IMR-90 (cell line): ENCODE measurements around the gene MALAT1. TPM values are rescaled to one million over a fixed set of nuclear protein-coding genes. Genes with fewer than 3 reads are reported as not detected.

Source experiments
- ATAC-seq: fragments of 200-7000 bp; cut with Tn5 transposase; 2 replicates; pipeline ENCODE4 v1.9.1; 2020; ENCODE audit warnings: low read depth, mild to moderate bottlenecking, moderate library complexity
- BruUV-seq: library from RNA; stranded (reverse); fragments of 400-500 nt; replicated peaks from 2 replicates; lab custom pipeline; 2021; lab: Mats Ljungman, UMichigan
- CTCF ChIA-PET: fragments of 300-600 bp; formaldehyde crosslinking; extraction: SDS; loops from one replicate; lab custom pipeline; 2021; ENCODE audit warnings: antibody characterized with exemption; lab: Yijun Ruan, JAX
- POLR2A ChIA-PET: fragments of 300-600 bp; sonication (Branson Sonifier 250); formaldehyde crosslinking; loops from one replicate; lab custom pipeline; 2022; ENCODE audit warnings: antibody characterized with exemption; ENCODE audit not compliant: unreplicated experiment; lab: Charles Lee
- DNase-seq: peaks from one replicate; pipeline ENCODE4 v3.0.0; 2013
- H2AFZ ChIP-seq: replicated peaks from 2 replicates; pipeline ENCODE3; 2013; ENCODE audit warnings: low read length, mild to moderate bottlenecking; ENCODE audit not compliant: poor library complexity
- H2AK5ac ChIP-seq: 2 replicates; pipeline ENCODE4 v1.6.1; 2013; ENCODE audit warnings: low read depth, low read length, inconsistent platforms
- H2AK9ac ChIP-seq: replicated peaks from 2 replicates; pipeline ENCODE3; 2013; ENCODE audit warnings: mild to moderate bottlenecking, low read depth, low read length, moderate library complexity; ENCODE audit not compliant: poor library complexity
- H2BK120ac ChIP-seq: 2 replicates; pipeline ENCODE4 v1.6.1; 2013; ENCODE audit warnings: low read depth, low read length, inconsistent platforms
- H2BK15ac ChIP-seq: 3 replicates; pipeline ENCODE4 v1.6.1; 2013; ENCODE audit warnings: low read depth, low read length, inconsistent platforms
- H2BK20ac ChIP-seq: 2 replicates; pipeline ENCODE4 v1.6.1; 2013; ENCODE audit warnings: low read depth, mild to moderate bottlenecking, inconsistent platforms, low read length, moderate library complexity
- H2BK5ac ChIP-seq: 2 replicates; pipeline ENCODE4 v1.6.1; 2013; ENCODE audit warnings: mild to moderate bottlenecking, low read depth, low read length, inconsistent platforms; ENCODE audit not compliant: poor library complexity, severe bottlenecking
- H3K14ac ChIP-seq: replicated peaks from 2 replicates; pipeline ENCODE4 v1.6.1; 2013; ENCODE audit warnings: low read depth, low read length, inconsistent platforms
- H3K18ac ChIP-seq: 2 replicates; pipeline ENCODE4 v1.6.1; 2013; ENCODE audit warnings: low read depth, low read length, control low read depth
- H3K23ac ChIP-seq: 2 replicates; pipeline ENCODE4 v1.6.1; 2013; ENCODE audit warnings: low read depth, low read length, inconsistent platforms
- H3K27ac ChIP-seq: 2 replicates; pipeline ENCODE4 v1.5.1; 2013; ENCODE audit warnings: mild to moderate bottlenecking, control low read depth, low read length; ENCODE audit not compliant: insufficient read depth
- H3K27me3 ChIP-seq: 2 replicates; pipeline ENCODE4 v1.6.1; 2013; ENCODE audit warnings: low read length; ENCODE audit not compliant: control insufficient read depth, insufficient read depth
- H3K36me3 ChIP-seq: 2 replicates; pipeline ENCODE4 v1.6.1; 2013; ENCODE audit warnings: low read length, mixed read lengths; ENCODE audit not compliant: control insufficient read depth, insufficient read depth
- H3K4ac ChIP-seq: 2 replicates; pipeline ENCODE4 v1.6.1; 2013; ENCODE audit warnings: low read depth, low read length, inconsistent platforms
- H3K4me1 ChIP-seq: 2 replicates; pipeline ENCODE4 v1.6.1; 2013; ENCODE audit warnings: low read length, mixed read lengths; ENCODE audit not compliant: control insufficient read depth, insufficient read depth
- H3K4me2 ChIP-seq: 2 replicates; pipeline ENCODE4 v1.6.1; 2013; ENCODE audit warnings: low read depth, mild to moderate bottlenecking, control low read depth, low read length, moderate library complexity
- H3K4me3 ChIP-seq: 2 replicates; pipeline ENCODE4 v1.5.1; 2013; ENCODE audit warnings: low read depth, mild to moderate bottlenecking, control low read depth, low read length, moderate library complexity; ENCODE audit not compliant: insufficient read depth
- H3K56ac ChIP-seq: 2 replicates; pipeline ENCODE4 v1.6.1; 2013; ENCODE audit warnings: low read length, inconsistent platforms; ENCODE audit not compliant: insufficient read depth; ENCODE audit errors: extremely low read depth
- H3K79me1 ChIP-seq, 2 experiments: 2 replicates each; pipeline ENCODE4 v1.6.1; 2013; ENCODE audit warnings: low read length in 2 of 2, inconsistent platforms in 1 of 2, low read depth in 1 of 2
- H3K9ac ChIP-seq: 2 replicates; pipeline ENCODE4 v1.6.1; 2013; ENCODE audit warnings: low read depth, low read length, control low read depth
- H3K9me1 ChIP-seq: 2 replicates; pipeline ENCODE4 v1.6.1; 2013; ENCODE audit warnings: low read length, inconsistent platforms; ENCODE audit not compliant: insufficient read depth
- H3K9me3 ChIP-seq: 2 replicates; pipeline ENCODE4 v1.6.1; 2013; ENCODE audit warnings: low read length; ENCODE audit not compliant: control insufficient read depth, insufficient read depth
- H4K20me1 ChIP-seq: 2 replicates; pipeline ENCODE4 v1.6.1; 2013; ENCODE audit warnings: low read length, inconsistent platforms; ENCODE audit not compliant: insufficient read depth
- H4K5ac ChIP-seq: 2 replicates; pipeline ENCODE4 v1.6.1; 2013; ENCODE audit warnings: mild to moderate bottlenecking, low read depth, low read length, control low read depth
- H4K8ac ChIP-seq, 2 experiments: 2 replicates each; pipeline ENCODE4 v1.6.1; 2013; ENCODE audit warnings: low read depth in 2 of 2, low read length in 2 of 2, control low read depth in 1 of 2, inconsistent platforms in 1 of 2
- H4K91ac ChIP-seq: 2 replicates; pipeline ENCODE4 v1.6.1; 2013; ENCODE audit warnings: low read depth, low read length, inconsistent platforms; ENCODE audit not compliant: insufficient read depth
- BHLHE40 ChIP-seq: fragments of 150-350 bp; IDR thresholded peaks from 2 replicates; pipeline ENCODE4 v1.6.1; 2016; ENCODE audit warnings: mild to moderate bottlenecking, low read depth, low read length
- CHD1 ChIP-seq: IDR thresholded peaks from 2 replicates; pipeline ENCODE4 v1.6.1; 2012; ENCODE audit warnings: low read depth, low read length, improper control_type of control experiment
- FOS ChIP-seq: fragments of 150-350 bp; IDR thresholded peaks from 2 replicates; pipeline ENCODE4 v1.6.1; 2016; ENCODE audit warnings: low read depth, low read length
- MAZ ChIP-seq: IDR thresholded peaks from 2 replicates; pipeline ENCODE4 v1.6.1; 2012; ENCODE audit warnings: low read depth, mild to moderate bottlenecking, low read length, improper control_type of control experiment, moderate library complexity, borderline replicate concordance
- POLR2A ChIP-seq: IDR thresholded peaks from 2 replicates; pipeline ENCODE4 v1.6.1; 2012; ENCODE audit warnings: mild to moderate bottlenecking, low read depth, low read length
- RCOR1 ChIP-seq: IDR thresholded peaks from 2 replicates; pipeline ENCODE4 v1.6.1; 2012; ENCODE audit warnings: mild to moderate bottlenecking, low read length, improper control_type of control experiment; ENCODE audit not compliant: insufficient replicate concordance
- RFX5 ChIP-seq: IDR thresholded peaks from 2 replicates; pipeline ENCODE4 v1.8.0; 2012; ENCODE audit warnings: low read depth, mild to moderate bottlenecking, low read length, moderate library complexity
- SMC3 ChIP-seq: fragments of 150-350 bp; IDR thresholded peaks from 2 replicates; pipeline ENCODE4 v1.6.1; 2016; ENCODE audit warnings: low read depth, mild to moderate bottlenecking, antibody characterized with exemption, low read length, moderate library complexity
- WGBS, 2 experiments: methylation state at CpG; one replicate each; pipeline versions ENCODE4 v1.1.5 to v1.1.7; 2013; ENCODE audit warnings: missing lambda C conversion rate in 2 of 2; ENCODE audit not compliant: insufficient read length in 1 of 2; ENCODE audit errors: extremely low coverage in 2 of 2; 5-methylcytosine and 5-hydroxymethylcytosine counted together
- dilution Hi-C: fragments of 300-500 bp; cut with HindIII; formaldehyde crosslinking; loops from one replicate; pipeline ENCODE4 v1.14.3; 2018; ENCODE audit warnings: low sequenced_read_pairs; ENCODE audit not compliant: unreplicated experiment
- in situ Hi-C: fragments of 300-500 bp; cut with MboI; formaldehyde crosslinking; loops from 3 replicates; pipeline ENCODE4 v1.14.3; 2019; ENCODE audit warnings: low sequenced_read_pairs, inconsistent platforms, mixed read lengths
- intact Hi-C: fragments of 100-400 bp; cut with micrococcal nuclease; formaldehyde crosslinking; loops from 2 replicates; pipeline ENCODE4 v1.10.0; 2022
- microRNA-seq, 2 experiments: library from miRNA; stranded (forward) in 1 of 2; unstranded in 1 of 2; fragments of 10-50 nt in 1 of 2; fragments of <30 nt in 1 of 2; gene quantifications in 1 of 2; microRNA quantifications in 1 of 2; one replicate each; pipeline versions ENCODE3 to v1.1.0; 2013 to 2020; ENCODE audit not compliant: insufficient read depth in 1 of 2, insufficient read length in 1 of 2, unreplicated experiment in 1 of 2
- polyA plus RNA-seq, 3 experiments: library from polyadenylated mRNA; depleted of rRNA; stranded (reverse); fragments of >200 nt; gene quantifications; 2 replicates each; pipeline ENCODE4 v1.2.3, GENCODE V29; 2012; ENCODE audit warnings: low replicate concordance in 1 of 3
- small RNA-seq, 5 experiments: library from RNA; depleted of rRNA; stranded (forward); fragments of <200 nt; gene quantifications; one replicate each; pipeline ENCODE3, GENCODE V24; 2012
- total RNA-seq: library from RNA; depleted of rRNA; stranded (reverse); fragments of >200 nt; gene quantifications from 2 replicates; pipeline ENCODE4 v1.2.3, GENCODE V29; 2012; rRNA removed

The MALAT1 gene
- total and polyA plus RNA-seq, 2 of the 4 experiments (the other 2 are of a cell fraction) = 636 to 3,569 TPM

DNA sequence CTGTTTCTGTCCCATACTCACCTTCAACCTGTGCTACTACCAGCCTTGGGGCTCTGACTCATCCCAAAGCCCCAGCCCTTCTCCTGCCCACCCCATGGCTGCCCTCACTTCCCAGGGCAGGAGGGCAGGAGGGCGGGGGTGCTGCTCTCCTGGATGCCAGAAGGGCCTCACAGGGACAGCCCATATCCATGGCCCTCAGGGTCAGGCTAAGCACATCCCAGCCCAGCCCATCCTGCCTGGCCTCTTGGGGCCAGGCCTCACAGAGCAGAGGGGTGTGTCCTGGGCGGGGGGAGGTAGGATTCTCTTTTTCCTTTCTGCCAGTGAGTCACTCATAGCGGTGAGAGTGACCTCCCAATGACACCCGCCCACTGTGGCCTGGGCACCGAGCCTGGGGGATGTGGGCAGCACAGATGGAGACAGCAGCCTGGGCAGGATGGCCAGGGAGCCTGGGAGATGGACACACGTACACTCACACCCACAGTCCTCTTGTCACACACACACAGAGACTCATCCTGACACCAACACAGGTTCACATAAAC lies 56.9 kb downstream of the MALAT1 start:
- H4K8ac ChIP-seq = peak overlapping the region in 1 of 2 experiments; percentile 9; a peak in 2 of 4 replicates
- no peak overlapping the region for H2BK120ac ChIP-seq
- H4K20me1 ChIP-seq = peaks cover 15% of the 10 kb centered on the region
- H3K79me1 ChIP-seq = peaks cover 16 to 42% of the 10 kb centered on the region in 2 experiments
- peak; percentile 45 for ATAC-seq
- peaks cover 19% of the 10 kb centered on the region; the same call in 1 of the 2 replicates for H3K36me3 ChIP-seq
- H3K9me3 ChIP-seq = no peaks in the 10 kb centered on the region
- CTCF ChIA-PET = interaction anchor here (0.6 kb wide), 1 partner anchor 15 kb away, joined by 3 read pairs; no protein-coding TSS in a partner anchor
- no peaks in the 10 kb centered on the region for H3K27me3 ChIP-seq
- in situ Hi-C loops (no loop called here), intact Hi-C loops (loop anchor here (2.0 kb wide), 1 partner anchor 15 kb away; the partner anchor contains the start of gene ZNRD2), dilution Hi-C loops (no loop called here)
- POLR2A ChIA-PET = no interaction called here
- H2AK5ac ChIP-seq = peak overlapping the region; percentile 83
- H4K5ac ChIP-seq = no peak overlapping the region
- peak overlapping the region; percentile 64 for H2AFZ ChIP-seq
- TF ChIP-seq CHD1 (0 out of 2 replicates have a peak, but pooled peaks have one; percentile 62), RCOR1 (peak; percentile 66), MAZ (peak; percentile 58; the same call in 1 of the 2 replicates), RFX5 (no peak), SMC3 (peak; percentile 2; the same call in 1 of the 2 replicates), POLR2A (no peak), FOS (peak; percentile 87), BHLHE40 (no peak)
- WGBS, 2 experiments = no CpG with 5 or more reads among the region's 6 CpGs
- H2AK9ac ChIP-seq = peak overlapping the region; percentile 31
- peak overlapping the region; percentile 4; the same call in 1 of the 2 replicates for H3K14ac ChIP-seq
- peak overlapping the region; percentile 25; the same call in 1 of the 2 replicates for H3K23ac ChIP-seq
- H3K4me2 ChIP-seq = peak overlapping the region; percentile 18; the same call in 1 of the 2 replicates
- H3K18ac ChIP-seq = no peak overlapping the region
- H3K27ac ChIP-seq = peak overlapping the region; percentile 9; the same call in 1 of the 2 replicates
- no peak overlapping the region for H3K4me3 ChIP-seq
- peak overlapping the region; percentile 34; the same call in 1 of the 2 replicates for H4K91ac ChIP-seq
- peak overlapping the region; percentile 61 for H3K4ac ChIP-seq
- no peak overlapping the region for H2BK15ac ChIP-seq
- H3K4me1 ChIP-seq = peaks cover 38% of the 10 kb centered on the region
- H3K56ac ChIP-seq = no peak overlapping the region
- DNase-seq = peak; percentile 88
- H2BK20ac ChIP-seq = no peak overlapping the region
- peaks cover 19% of the 10 kb centered on the region for H3K9me1 ChIP-seq
- no peak overlapping the region for H3K9ac ChIP-seq
- no TSS peak for BruUV-seq
- peak overlapping the region; percentile 25 for H2BK5ac ChIP-seq

Small RNA genes within 50 kb of the gene (microRNA-seq; reads per million reads assigned to microRNA genes)
- not detected for gene RF01684 (ENCODE audit: insufficient read depth, insufficient read length)

Small RNA genes within 50 kb of the gene (small RNA-seq; reads per million reads assigned to genes)
- gene RF01684 = 0 reads per million in 5 experiments

Other genes with a start within 250 kb of the MALAT1 start
- 12.2 and 14.2 TPM in 2 replicates for gene POLA2, start 237.1 kb upstream of the MALAT1 start, total RNA-seq
- 17.3 and 19.9 TPM in 2 replicates for gene POLA2, start 237.1 kb upstream of the MALAT1 start, polyA plus RNA-seq (2012; rRNA removed)
- 5.2 and 5.3 TPM in 2 replicates for gene CDC42EP2, start 184.2 kb upstream of the MALAT1 start, total RNA-seq
- 27.5 and 31.3 TPM in 2 replicates for gene CDC42EP2, start 184.2 kb upstream of the MALAT1 start, polyA plus RNA-seq (2012; rRNA removed)
- gene DPF2, start 165.2 kb upstream of the MALAT1 start, total RNA-seq = 37.2 and 42.8 TPM in 2 replicates
- gene DPF2, start 165.2 kb upstream of the MALAT1 start, polyA plus RNA-seq (2012; rRNA removed) = 54.3 and 62.5 TPM in 2 replicates
- 0.28 TPM in 1 of 2 replicates, not detected in the other for gene TIGD3, start 144.3 kb upstream of the MALAT1 start, total RNA-seq
- 0.12 TPM in 1 of 2 replicates, not detected in the other for gene TIGD3, start 144.3 kb upstream of the MALAT1 start, polyA plus RNA-seq (2012; rRNA removed)
- 0.56 and 0.72 TPM in 2 replicates for gene SLC25A45, start 116.4 kb upstream of the MALAT1 start, total RNA-seq
- 1.2 and 1.3 TPM in 2 replicates for gene SLC25A45, start 116.4 kb upstream of the MALAT1 start, polyA plus RNA-seq (2012; rRNA removed)
- 10.8 and 11.3 TPM in 2 replicates for gene FRMD8, start 112.4 kb upstream of the MALAT1 start, total RNA-seq
- gene FRMD8, start 112.4 kb upstream of the MALAT1 start, polyA plus RNA-seq (2012; rRNA removed) = 19.8 and 22.5 TPM in 2 replicates
- gene NEAT1, start 76.2 kb upstream of the MALAT1 start, total RNA-seq = 30.1 and 38.0 TPM in 2 replicates
- gene NEAT1, start 76.2 kb upstream of the MALAT1 start, polyA plus RNA-seq (2012; rRNA removed) = 56.3 and 114 TPM in 2 replicates
- 95.8 and 96.4 TPM in 2 replicates for gene SCYL1, start 26.0 kb downstream of the MALAT1 start, total RNA-seq
- 150 and 172 TPM in 2 replicates for gene SCYL1, start 26.0 kb downstream of the MALAT1 start, polyA plus RNA-seq (2012; rRNA removed)
- 6.6 and 8.3 TPM in 2 replicates for gene LTBP3, start 59.3 kb downstream of the MALAT1 start, total RNA-seq
- 145 and 216 TPM in 2 replicates for gene LTBP3, start 59.3 kb downstream of the MALAT1 start, polyA plus RNA-seq (2012; rRNA removed)
- 69.7 and 75.6 TPM in 2 replicates for gene ZNRD2, start 71.4 kb downstream of the MALAT1 start, total RNA-seq
- gene ZNRD2, start 71.4 kb downstream of the MALAT1 start, polyA plus RNA-seq (2012; rRNA removed) = 90.3 and 113 TPM in 2 replicates
- 12.0 and 14.2 TPM in 2 replicates for gene FAM89B, start 73.5 kb downstream of the MALAT1 start, total RNA-seq
- 65.5 and 86.6 TPM in 2 replicates for gene FAM89B, start 73.5 kb downstream of the MALAT1 start, polyA plus RNA-seq (2012; rRNA removed)
- gene EHBP1L1, start 77.0 kb downstream of the MALAT1 start, total RNA-seq = 10.0 and 13.3 TPM in 2 replicates
- 27.4 and 29.0 TPM in 2 replicates for gene EHBP1L1, start 77.0 kb downstream of the MALAT1 start, polyA plus RNA-seq (2012; rRNA removed)
- not detected in 2 replicates for gene KCNK7, start 96.8 kb downstream of the MALAT1 start, total RNA-seq
- 0.09 and 0.34 TPM in 2 replicates for gene KCNK7, start 96.8 kb downstream of the MALAT1 start, polyA plus RNA-seq (2012; rRNA removed)
- gene MAP3K11, start 115.2 kb downstream of the MALAT1 start, total RNA-seq = 16.7 and 17.7 TPM in 2 replicates
- 37.5 and 52.0 TPM in 2 replicates for gene MAP3K11, start 115.2 kb downstream of the MALAT1 start, polyA plus RNA-seq (2012; rRNA removed)
- gene PCNX3, start 116.7 kb downstream of the MALAT1 start, total RNA-seq = 5.6 and 5.8 TPM in 2 replicates
- 33.2 and 40.4 TPM in 2 replicates for gene PCNX3, start 116.7 kb downstream of the MALAT1 start, polyA plus RNA-seq (2012; rRNA removed)
- gene SIPA1, start 139.1 kb downstream of the MALAT1 start, total RNA-seq = 10.6 and 11.4 TPM in 2 replicates
- gene SIPA1, start 139.1 kb downstream of the MALAT1 start, polyA plus RNA-seq (2012; rRNA removed) = 39.7 and 44.3 TPM in 2 replicates
- gene RELA, start 163.9 kb downstream of the MALAT1 start, total RNA-seq = 8.6 and 8.9 TPM in 2 replicates
- gene RELA, start 163.9 kb downstream of the MALAT1 start, polyA plus RNA-seq (2012; rRNA removed) = 51.0 and 53.0 TPM in 2 replicates
- 28.6 and 33.3 TPM in 2 replicates for gene KAT5, start 213.2 kb downstream of the MALAT1 start, total RNA-seq
- 34.2 and 41.1 TPM in 2 replicates for gene KAT5, start 213.2 kb downstream of the MALAT1 start, polyA plus RNA-seq (2012; rRNA removed)
- gene RNASEH2C, start 221.8 kb downstream of the MALAT1 start, total RNA-seq = 40.0 and 69.4 TPM in 2 replicates
- gene RNASEH2C, start 221.8 kb downstream of the MALAT1 start, polyA plus RNA-seq (2012; rRNA removed) = 34.8 and 46.3 TPM in 2 replicates